Heart right ventricle (tissue), 16 donors: ENCODE results near the gene MDM2. TPM values are rescaled to one million over a fixed set of nuclear protein-coding genes. Genes with fewer than 3 reads are reported as not detected.

Experiments
- ATAC-seq, 8 donors: fragments of 200-7000 bp; cut with Tn5 transposase; one replicate each; pipeline ENCODE4 v1.9.1; 2020; ENCODE audit warnings: mild to moderate bottlenecking in 8 of 8, moderate library complexity in 8 of 8, moderate number of reproducible peaks in 1 of 8
- DNase-seq, 2 donors: peaks; one replicate each; pipeline ENCODE4 v3.0.0-alpha.2; 2020
- H3K27ac ChIP-seq, 10 donors: fragments of 200-600 bp; sonication (generic) in 2 of 10; one replicate each; pipeline versions ENCODE4 v1.5.0 to v1.8.0; 2020 to 2022; ENCODE audit warnings: mild to moderate bottlenecking in 3 of 10
- H3K27me3 ChIP-seq, 7 donors: fragments of 200-600 bp; one replicate each; pipeline ENCODE4 v1.8.0; 2021 to 2022; ENCODE audit warnings: mild to moderate bottlenecking in 2 of 7
- H3K36me3 ChIP-seq, 9 donors: fragments of 200-600 bp; sonication (generic) in 1 of 9; one replicate each; pipeline versions ENCODE4 v1.5.0 to v1.8.0; 2020 to 2022; ENCODE audit warnings: mild to moderate bottlenecking in 2 of 9
- H3K4me1 ChIP-seq, 9 donors: fragments of 200-600 bp; sonication (generic) in 1 of 9; one replicate each; pipeline versions ENCODE4 v1.5.0 to v1.8.0; 2020 to 2022; ENCODE audit warnings: mild to moderate bottlenecking in 4 of 9
- H3K4me3 ChIP-seq, 10 donors: fragments of 200-600 bp; sonication (generic) in 2 of 10; one replicate each; pipeline versions ENCODE4 v1.5.0 to v1.8.0; 2020 to 2022; ENCODE audit warnings: mild to moderate bottlenecking in 7 of 10, moderate library complexity in 2 of 10
- H3K9me3 ChIP-seq, 11 donors: fragments of 200-600 bp in 10 of 11; sonication (generic) in 2 of 11; one replicate each; pipeline versions ENCODE4 v1.5.0 to v1.8.0; 2013 to 2022; ENCODE audit warnings: mild to moderate bottlenecking in 2 of 11, control low read depth in 1 of 11, moderate library complexity in 1 of 11
- CTCF ChIP-seq, 9 donors: fragments of 200-600 bp; sonication (generic) in 2 of 9; IDR thresholded peaks; one replicate each; pipeline versions ENCODE4 v1.5.0 to v1.8.0; 2021 to 2022; ENCODE audit warnings: antibody characterized with exemption in 9 of 9, mild to moderate bottlenecking in 5 of 9, moderate library complexity in 1 of 9
- WGBS, 2 donors: extraction: QIAGEN DNeasy Blood & Tissue Kit; methylation state at CpG; one replicate each; pipeline ENCODE4 v1.1.7; 2013; ENCODE audit warnings: inconsistent platforms in 1 of 2; 5-methylcytosine and 5-hydroxymethylcytosine counted together
- intact Hi-C, 10 donors: fragments of 100-400 bp; cut with DNase I; formaldehyde crosslinking; loops; one replicate each; pipeline versions ENCODE4 v1.11.1 to v1.14.2; 2022
- polyA plus RNA-seq, 2 donors: library from polyadenylated mRNA; stranded (reverse); fragments of 200-250 nt; gene quantifications; one replicate each; pipeline ENCODE4 v1.2.3, GENCODE V29; 2013
- total RNA-seq, 10 donors: library from RNA; stranded (reverse); fragmentation: NEBNext Ultra II Directional in 3 of 10; extraction: Animal tissue kit (Norgen Biotek cat#: 25700) in 3 of 10; gene quantifications; one replicate each; pipeline versions ENCODE4 v1.2.1 to v1.2.4, GENCODE V29; 2021 to 2023
- donor health status: Arrhythmogenic right ventricular cardiomyopathy.
- donor health status: ischemic (EF 13 %, LVEDD 7.1; RV severe dilation, severe dysfunction).
- donor health status: healthy with polysubstance abuse.
- donor health status: DM: no; HTN: yes; CAD: no.
- donor health status: DM: no; HTN: no; CAD: no.
- donor health status: ischemic (EF 25% LVEDD 6.9; RV normal size, moderate dysfunction).
- donor health status: ischemic (EF 25% LVEDD 5.7; RV mildly dilated, moderate dysfunction).
- donor health status: healthy.
- donor health status: DM: yes; HTN: yes; CAD: no.
- donor health status: Ischemic cardiomyopathy.
- donor health status: ischemic (EF 35%, LVEDD 5.7; RV mildly dilated, moderate dysfunction).
- donor health status: nonischemic (EF 11% LVEDD 7.7; RV severe dilation, severe dysfunction).
- donor health status: DM: yes; HTN: yes; CAD: no.
- donor health status: PGD.
- donor health status: ischemic (EF 29% LVEDD 5.4; RV normal size, mild dysfunction).
- donor health status: nonischemic (EF 23%, LVEDD 6.1; RV moderate dilation, normal function).

Gene MDM2
- total and polyA plus RNA-seq, 12 donors: 15.9 to 95.5 (median 47.1) TPM

GRCh38 chr12:68779280-68779679 lies 28.7 kb upstream of the MDM2 start:
- no peaks in the 10 kb centered on the region for H3K27me3 ChIP-seq
- H3K9me3 ChIP-seq: no peaks in the 10 kb centered on the region
- DNase-seq (no peak), ATAC-seq (no peak)
- peaks cover 0 to 8% (median 0%) of the 10 kb centered on the region in 9 donors for H3K4me1 ChIP-seq
- intact Hi-C loops: no loop called here
- H3K4me3 ChIP-seq: no peak overlapping the region
- no peak overlapping the region for H3K27ac ChIP-seq
- TF ChIP-seq CTCF (IDR thresholded peaks at IDR 0.05): no peak
- H3K36me3 ChIP-seq: no peaks in the 10 kb centered on the region

GRCh38 chr12:68780731-68781130 lies 27.2 kb upstream of the MDM2 start:
- DNase-seq: no peak
- H3K4me3 ChIP-seq: no peak overlapping the region
- no peaks in the 10 kb centered on the region for H3K27me3 ChIP-seq
- 84 to 90% methylated on average over 6 of the region's 6 CpGs for WGBS, 2 donors
- H3K4me1 ChIP-seq: peaks cover 0 to 23% (median 0%) of the 10 kb centered on the region in 9 donors
- H3K36me3 ChIP-seq: no peaks in the 10 kb centered on the region
- no peak for TF ChIP-seq CTCF (IDR thresholded peaks at IDR 0.05)
- H3K27ac ChIP-seq: no peak overlapping the region
- no peak for ATAC-seq
- H3K9me3 ChIP-seq: no peaks in the 10 kb centered on the region
- intact Hi-C loops: no loop called here

GRCh38 chr12:68781728-68782127 lies 26.2 kb upstream of the MDM2 start:
- Histone ChIP-seq H3K36me3 (no peaks in the 10 kb centered on the region), H3K4me1 (peaks cover 0 to 33% (median 0%) of the 10 kb centered on the region in 9 donors), H3K9me3 (no peaks in the 10 kb centered on the region), H3K27ac (no peak overlapping the region), H3K4me3 (no peak overlapping the region), H3K27me3 (no peaks in the 10 kb centered on the region)
- WGBS, 2 donors: 91 to 94% methylated on average over 6 of the region's 6 CpGs
- no peak for DNase-seq
- TF ChIP-seq CTCF (IDR thresholded peaks at IDR 0.05): no peak
- ATAC-seq: no peak
- intact Hi-C loops: no loop called here

GRCh38 chr12:68784015-68784414 lies 24.0 kb upstream of the MDM2 start:
- TF ChIP-seq CTCF (IDR thresholded peaks at IDR 0.05): no peak
- DNase-seq: no peak
- ATAC-seq: peak in 2 of 8 donors; percentile 17 to 43
- Histone ChIP-seq H3K36me3 (no peaks in the 10 kb centered on the region), H3K4me3 (no peak overlapping the region), H3K9me3 (no peaks in the 10 kb centered on the region), H3K27ac (peak overlapping the region in 1 of 10 donors; percentile 26), H3K27me3 (no peaks in the 10 kb centered on the region), H3K4me1 (peaks cover 0 to 51% (median 5%) of the 10 kb centered on the region in 9 donors)
- intact Hi-C loops: no loop called here
- 83% methylated on average over 8 of the region's 8 CpGs for WGBS, 2 donors
